ENCODE data around the gene GSS.

The GSS gene

GRCh38 chr20:34993941-34994508 lies 38.4 kb upstream of the GSS start:
- no peak for DNase-seq

GRCh38 chr20:34992751-34993417 lies 37.3 kb upstream of the GSS start:
- no peak for DNase-seq

DNA sequence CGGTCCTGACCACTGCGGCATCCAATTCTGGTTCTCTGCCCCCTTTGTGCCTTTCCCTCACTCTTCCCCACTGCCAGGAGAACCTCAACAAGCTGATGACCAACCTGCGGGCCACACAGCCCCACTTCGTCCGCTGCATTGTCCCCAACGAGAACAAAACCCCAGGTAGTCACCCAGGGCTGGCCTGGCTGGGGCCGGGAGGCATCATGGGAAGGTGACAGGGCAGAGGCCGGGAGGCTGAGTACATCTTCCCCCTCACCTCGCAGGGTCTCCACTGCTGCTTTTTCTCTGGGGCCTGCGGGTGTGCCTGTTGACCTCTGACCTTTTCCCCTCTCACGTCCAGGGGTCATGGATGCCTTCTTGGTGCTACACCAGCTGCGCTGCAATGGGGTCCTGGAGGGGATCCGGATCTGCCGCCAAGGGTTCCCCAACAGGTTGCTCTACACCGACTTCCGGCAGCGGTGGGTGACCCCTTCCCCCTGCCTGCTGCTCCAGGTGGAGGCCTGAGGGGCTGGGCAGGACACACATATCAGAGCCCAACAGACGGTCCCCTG lies 35.1 kb upstream of the GSS start:
- no peak for DNase-seq

GRCh38 chr20:34990231-34990630 lies 34.6 kb upstream of the GSS start:
- DNase-seq = no peak

- DNase-seq = no peak
These were observed 34.1 kb upstream of the GSS start for GRCh38 chr20:34989670-34990069.

DNA sequence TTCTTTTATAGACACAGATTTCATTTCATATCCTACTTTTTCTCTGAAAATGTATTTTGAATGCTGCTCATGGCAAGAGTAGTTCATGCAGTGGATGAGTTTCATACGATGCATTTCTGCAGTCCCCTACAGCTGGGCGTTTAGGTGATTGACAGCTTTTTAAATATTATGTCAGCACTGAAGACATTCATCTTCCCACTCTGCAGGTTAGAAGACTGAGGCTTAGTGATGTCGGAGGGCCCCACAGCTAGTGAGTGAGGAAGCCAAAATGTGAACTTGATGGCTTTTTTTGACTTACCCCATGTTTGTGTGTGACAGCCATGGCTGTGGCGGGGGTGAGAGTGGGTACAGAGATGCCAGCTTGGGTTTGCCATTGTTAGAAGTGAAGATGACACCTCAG lies 33.5 kb upstream of the GSS start:
- no peak for DNase-seq

GRCh38 chr20:34988191-34988540 lies 32.6 kb upstream of the GSS start:
- DNase-seq = no peak

GRCh38 chr20:34987288-34988190 lies 31.9 kb upstream of the GSS start:
- DNase-seq = no peak

- no peak for DNase-seq
These were observed 31.0 kb upstream of the GSS start for GRCh38 chr20:34986311-34987287.

- DNase-seq = no peak
These were observed 30.1 kb upstream of the GSS start for GRCh38 chr20:34985461-34986310.

DNA sequence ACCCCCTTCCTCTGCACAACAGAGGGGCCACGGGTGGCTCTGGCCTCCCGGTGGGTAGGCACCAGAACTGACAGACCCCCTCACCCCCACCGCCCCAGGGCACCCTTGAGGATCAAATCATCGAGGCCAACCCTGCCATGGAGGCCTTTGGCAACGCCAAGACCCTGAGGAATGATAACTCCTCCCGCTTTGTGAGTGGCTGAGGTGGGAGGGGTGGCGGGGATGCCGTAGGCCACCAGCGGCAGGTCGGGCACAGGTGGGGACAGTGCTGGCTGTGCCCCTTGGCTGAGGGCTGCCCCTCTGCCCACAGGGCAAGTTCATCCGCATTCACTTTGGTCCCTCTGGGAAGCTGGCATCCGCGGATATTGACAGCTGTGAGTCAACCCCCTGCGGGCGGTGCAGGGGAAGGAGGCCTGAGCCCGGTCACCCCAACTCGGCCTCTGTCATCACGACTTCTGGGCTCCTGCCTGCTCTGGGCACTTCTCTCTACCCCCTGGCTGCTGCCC lies 29.2 kb upstream of the GSS start:
- no peak for DNase-seq

- DNase-seq = no peak
These were observed 28.6 kb upstream of the GSS start for GRCh38 chr20:34983995-34984735.

DNA sequence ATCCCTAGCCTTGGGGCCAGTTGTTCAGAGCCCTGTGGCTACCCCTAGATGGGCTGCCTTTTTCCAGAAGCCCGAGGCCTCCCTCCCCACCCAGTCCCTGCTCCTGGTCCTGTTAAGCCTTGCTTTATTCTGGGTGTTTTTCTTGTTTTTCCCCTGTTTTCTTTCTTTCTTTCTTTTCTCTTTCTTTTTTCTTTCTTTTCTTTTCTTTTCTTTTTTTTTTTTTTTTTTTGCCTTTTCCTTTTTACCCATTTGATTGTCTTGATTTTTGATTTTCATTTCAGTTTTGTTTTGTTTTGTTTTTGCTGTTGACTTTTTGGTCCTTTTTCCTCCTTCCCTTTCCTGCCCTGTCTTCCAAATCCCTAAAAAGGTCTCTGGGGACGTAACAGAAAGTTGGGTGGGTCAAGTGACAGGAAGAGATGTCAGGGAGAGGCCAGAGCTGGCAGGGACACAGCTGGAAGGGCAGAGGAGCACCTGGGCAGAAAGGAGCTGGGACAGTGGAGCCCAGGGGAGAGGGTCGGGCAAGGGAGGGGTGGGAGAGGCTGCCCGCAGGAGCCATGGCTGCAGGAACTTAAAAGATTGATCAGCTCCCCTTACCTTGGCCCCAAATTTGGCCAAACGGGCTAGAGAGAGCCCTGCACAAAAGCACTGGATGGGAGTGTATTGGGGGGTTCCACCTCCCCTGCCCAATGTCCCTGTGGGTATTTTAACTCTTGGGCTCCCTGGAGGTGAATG lies 27.6 kb upstream of the GSS start:
- DNase-seq = no peak

DNA sequence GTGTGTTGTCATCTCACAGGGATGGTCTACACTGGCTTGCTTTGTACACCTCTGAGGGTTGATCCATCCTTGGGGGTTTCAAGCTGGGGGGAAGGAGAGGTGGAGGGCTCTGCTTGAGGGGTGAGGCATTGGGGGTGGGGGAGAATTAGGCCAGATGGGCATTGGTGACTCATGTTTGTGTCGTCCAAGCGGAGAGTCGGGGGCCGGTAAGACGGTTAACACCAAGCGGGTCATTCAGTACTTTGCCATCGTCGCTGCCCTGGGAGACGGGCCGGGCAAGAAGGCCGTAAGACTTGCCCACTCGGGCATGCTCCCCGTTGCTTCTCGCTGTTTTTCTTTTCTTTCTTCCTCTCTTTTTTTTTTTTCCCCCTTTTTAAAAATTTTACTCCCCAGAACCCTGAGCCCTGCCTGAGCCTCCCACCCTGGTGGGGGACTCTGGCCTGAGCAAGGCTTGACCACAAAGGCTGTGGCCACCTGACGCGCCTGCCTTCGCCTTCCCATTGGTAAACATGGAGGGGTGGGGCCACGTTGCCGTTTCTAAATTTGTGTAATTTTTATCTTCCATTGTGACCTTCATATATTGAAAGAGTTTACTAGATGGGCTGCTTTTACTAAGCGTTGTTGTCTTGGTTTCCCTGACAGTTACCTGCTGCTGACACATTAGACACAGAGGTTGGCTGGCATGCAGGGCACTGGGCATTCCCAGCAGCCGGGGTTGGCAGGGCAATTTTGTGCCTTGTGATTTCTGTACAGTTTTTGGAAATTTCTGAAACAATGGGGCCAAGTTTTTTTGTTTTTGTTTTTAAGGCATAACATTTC lies 26.9 kb upstream of the GSS start:
- DNase-seq = no peak

GRCh38 chr20:34980543-34981233 lies 25.1 kb upstream of the GSS start:
- DNase-seq = no peak

DNA sequence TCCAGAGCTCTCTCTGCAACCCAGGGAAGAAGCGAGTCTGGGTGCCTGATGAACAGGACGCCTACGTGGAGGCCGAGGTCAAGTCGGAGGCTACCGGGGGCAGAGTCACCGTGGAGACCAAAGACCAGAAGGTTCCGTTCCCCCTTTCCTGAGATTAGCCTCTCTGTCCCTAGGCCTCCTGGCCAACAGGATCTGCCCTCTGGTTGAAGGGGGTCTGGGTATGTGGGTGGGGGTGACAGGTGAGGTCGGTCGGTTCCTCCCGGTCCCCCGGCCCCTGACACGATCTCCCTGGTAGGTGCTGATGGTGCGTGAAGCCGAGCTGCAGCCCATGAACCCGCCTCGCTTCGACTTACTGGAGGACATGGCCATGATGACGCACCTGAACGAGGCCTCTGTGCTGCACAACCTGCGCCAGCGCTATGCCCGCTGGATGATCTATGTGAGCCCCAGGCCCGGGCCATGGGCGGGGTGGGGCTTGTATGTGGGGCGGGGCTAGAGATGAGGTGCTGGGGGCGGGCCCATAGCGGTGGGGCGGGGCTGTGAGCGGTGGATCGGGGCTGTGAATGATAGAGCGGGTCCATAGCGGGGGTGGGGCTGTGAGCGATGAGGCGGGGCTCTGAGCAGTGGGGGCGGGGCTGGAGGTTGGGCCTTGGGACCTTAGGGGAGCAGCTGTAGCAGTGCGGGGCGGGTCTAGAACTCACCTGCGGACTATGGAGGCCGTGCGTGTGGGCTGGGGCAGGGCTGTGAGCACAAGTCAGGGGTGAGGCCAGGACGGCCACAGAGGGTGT lies 24.0 kb upstream of the GSS start:
- no peak for DNase-seq

DNA sequence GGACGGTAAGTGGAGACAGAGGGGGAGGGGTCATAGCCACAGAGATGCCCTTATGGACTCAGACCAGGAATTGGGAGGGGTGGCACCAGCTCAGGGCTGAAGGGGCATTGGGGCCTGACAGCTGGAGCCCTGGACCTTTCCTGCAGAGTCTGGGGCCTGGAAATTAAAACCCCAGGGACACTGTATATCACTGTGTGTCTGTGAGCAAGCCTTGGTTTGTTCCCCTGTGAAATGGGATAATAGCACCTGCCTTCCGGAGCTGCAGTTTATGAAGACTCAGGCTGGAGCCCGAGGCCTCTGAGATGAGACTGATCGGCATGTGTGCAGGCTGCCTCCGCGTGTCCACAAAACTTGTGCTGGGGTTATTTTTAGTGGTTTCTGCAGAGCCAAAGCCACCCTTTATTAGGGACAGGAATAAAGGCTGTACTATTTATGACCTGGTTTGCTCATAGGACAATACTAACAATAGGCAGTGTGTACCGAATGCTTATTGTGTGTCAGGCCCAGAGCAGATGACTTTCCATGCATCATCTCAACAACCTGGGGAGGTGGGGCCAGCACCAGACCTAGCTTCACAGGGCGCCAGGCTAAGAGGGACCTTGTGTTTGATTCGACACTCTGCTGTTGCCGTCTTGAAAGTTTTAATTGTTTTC lies 22.6 kb upstream of the GSS start:
- DNase-seq = no peak

All from central memory CD4-positive, alpha-beta T cell (primary cell).